H1 (cell line): ENCODE measurements around the gene DCAF17. TPM values are rescaled to one million over a fixed set of nuclear protein-coding genes. Genes with fewer than 3 reads are reported as not detected.

Experiments
- CTCF ChIA-PET: fragments of 300-600 bp; sonication (Branson Sonifier 250); formaldehyde crosslinking; loops from one replicate; lab custom pipeline; 2021; ENCODE audit not compliant: partially characterized antibody; lab: Charles Lee
- POLR2A ChIA-PET: fragments of 300-600 bp; sonication (Branson Sonifier 250); formaldehyde crosslinking; loops from one replicate; lab custom pipeline; 2021; ENCODE audit warnings: inconsistent platforms; ENCODE audit not compliant: partially characterized antibody; lab: Charles Lee
- DNase-seq, 2 experiments: peaks; one replicate each; pipeline versions ENCODE4 v3.0.0 to v3.0.0-alpha.2; 2010 to 2022; ENCODE audit warnings: low spot score in 2 of 2, low read depth in 1 of 2, mixed read lengths in 1 of 2
- FAIRE-seq: peaks from 2 replicates; lab custom pipeline; 2011; peaks lifted over from hg19 to GRCh38; lab: Jason Lieb, UNC
- H2AFZ ChIP-seq: 2 replicates; pipeline ENCODE4 v1.8.1; 2012; ENCODE audit warnings: low read length, inconsistent platforms
- H2AK5ac ChIP-seq: 2 replicates; pipeline ENCODE4 v1.6.1; 2013; ENCODE audit warnings: low read depth, low read length
- H2BK120ac ChIP-seq: replicated peaks from 2 replicates; pipeline ENCODE3; 2013; ENCODE audit warnings: low read depth, low read length, inconsistent platforms
- H2BK12ac ChIP-seq: 2 replicates; pipeline ENCODE4 v1.6.1; 2013; ENCODE audit warnings: low read depth, low read length
- H2BK15ac ChIP-seq: 2 replicates; pipeline ENCODE4 v1.6.1; 2013; ENCODE audit warnings: low read length
- H2BK20ac ChIP-seq: 2 replicates; pipeline ENCODE4 v1.6.1; 2013; ENCODE audit warnings: low read length
- H2BK5ac ChIP-seq: 2 replicates; pipeline ENCODE4 v1.6.1; 2013; ENCODE audit warnings: low read depth, low read length
- H3K14ac ChIP-seq: 2 replicates; pipeline ENCODE4 v1.6.1; 2013; ENCODE audit warnings: inconsistent platforms; ENCODE audit not compliant: insufficient read length
- H3K18ac ChIP-seq: 2 replicates; pipeline ENCODE4 v1.6.1; 2013; ENCODE audit warnings: low read length; ENCODE audit errors: extremely low read depth
- H3K23ac ChIP-seq: 2 replicates; pipeline ENCODE4 v1.6.1; 2013; ENCODE audit warnings: inconsistent platforms; ENCODE audit not compliant: insufficient read length
- H3K23me2 ChIP-seq: 2 replicates; pipeline ENCODE4 v1.6.1; 2013; ENCODE audit warnings: low read depth, low read length
- H3K27ac ChIP-seq: 2 replicates; pipeline ENCODE4 v1.6.1; 2011; ENCODE audit warnings: low read depth, low read length, inconsistent platforms
- H3K27me3 ChIP-seq, 4 experiments: replicated peaks in 1 of 4; 1 replicate in 1 of 4; 2 replicates in 3 of 4; pipeline versions ENCODE4 v1.6.1 to v1.8.1; 2011 to 2013; ENCODE audit warnings: low read length in 3 of 4, mild to moderate bottlenecking in 3 of 4, inconsistent platforms in 2 of 4, mixed read lengths in 2 of 4, moderate library complexity in 1 of 4; ENCODE audit not compliant: control insufficient read depth in 3 of 4, insufficient read depth in 3 of 4; ENCODE audit errors: extremely low read depth in 1 of 4
- H3K36me3 ChIP-seq, 4 experiments: 2 replicates each; pipeline versions ENCODE4 v1.6.1 to v1.8.1; 2011 to 2013; ENCODE audit warnings: mild to moderate bottlenecking in 4 of 4, low read length in 3 of 4, moderate library complexity in 2 of 4, control low read depth in 1 of 4, inconsistent platforms in 1 of 4; ENCODE audit not compliant: insufficient read depth in 4 of 4, control insufficient read depth in 2 of 4
- H3K4ac ChIP-seq: replicated peaks from 2 replicates; pipeline ENCODE3; 2013; ENCODE audit warnings: low read length, low read depth, mixed read lengths, inconsistent platforms; ENCODE audit not compliant: insufficient read length
- H3K4me1 ChIP-seq, 4 experiments: replicated peaks in 1 of 4; 1 replicate in 1 of 4; 2 replicates in 3 of 4; pipeline versions ENCODE4 v1.6.1 to v1.8.1; 2011 to 2013; ENCODE audit warnings: low read length in 3 of 4, inconsistent platforms in 2 of 4, mixed read lengths in 1 of 4; ENCODE audit not compliant: insufficient read depth in 4 of 4, control insufficient read depth in 3 of 4
- H3K4me2 ChIP-seq, 2 experiments: 2 replicates each; pipeline versions ENCODE4 v1.6.1 to v1.8.1; 2011 to 2013; ENCODE audit warnings: low read depth in 2 of 2, low read length in 2 of 2, control low read depth in 1 of 2, inconsistent platforms in 1 of 2, mild to moderate bottlenecking in 1 of 2; ENCODE audit not compliant: insufficient read depth in 1 of 2
- H3K4me3 ChIP-seq, 4 experiments: fragments of 200-600, 300-600 bp in 1 of 4; sonication (generic), shearing (Covaris generic), sonication (Bioruptor Twin) in 1 of 4; 2 replicates each; pipeline versions ENCODE4 v1.5.1 to v1.8.1; 2011 to 2016; ENCODE audit warnings: low read length in 4 of 4, low read depth in 3 of 4, control low read depth in 2 of 4, inconsistent platforms in 2 of 4, mild to moderate bottlenecking in 2 of 4, mixed read lengths in 1 of 4, moderate library complexity in 1 of 4; ENCODE audit not compliant: insufficient read depth in 2 of 4; ENCODE audit errors: extremely low read depth in 1 of 4
- H3K56ac ChIP-seq: replicated peaks from 2 replicates; pipeline ENCODE3; 2013; ENCODE audit warnings: low read depth, mild to moderate bottlenecking, mixed read lengths, low read length, inconsistent platforms; ENCODE audit not compliant: insufficient read length
- H3K79me1 ChIP-seq: 2 replicates; pipeline ENCODE4 v1.6.1; 2013; ENCODE audit warnings: low read depth, low read length, control low read depth
- H3K79me2 ChIP-seq, 2 experiments: 2 replicates each; pipeline versions ENCODE4 v1.6.1 to v1.8.1; 2012 to 2013; ENCODE audit warnings: low read length in 2 of 2, mild to moderate bottlenecking in 2 of 2, inconsistent platforms in 1 of 2; ENCODE audit not compliant: insufficient read depth in 2 of 2, control insufficient read depth in 1 of 2
- H3K9ac ChIP-seq, 4 experiments: replicated peaks in 1 of 4; 1 replicate in 1 of 4; 2 replicates in 3 of 4; pipeline versions ENCODE4 v1.6.1 to v1.8.1; 2011 to 2013; ENCODE audit warnings: low read depth in 3 of 4, low read length in 3 of 4, control low read depth in 2 of 4, mild to moderate bottlenecking in 2 of 4, moderate library complexity in 2 of 4, inconsistent platforms in 1 of 4; ENCODE audit errors: extremely low read depth in 1 of 4
- H3K9me3 ChIP-seq, 2 experiments: 2 replicates each; pipeline versions ENCODE4 v1.6.1 to v1.8.1; 2012 to 2013; ENCODE audit warnings: mild to moderate bottlenecking in 2 of 2, moderate library complexity in 2 of 2, control low read depth in 1 of 2, inconsistent platforms in 1 of 2, low read depth in 1 of 2, low read length in 1 of 2, mixed read lengths in 1 of 2; ENCODE audit not compliant: insufficient read depth in 2 of 2
- H4K20me1 ChIP-seq, 2 experiments: replicated peaks in 1 of 2; 2 replicates each; pipeline versions ENCODE3 to v1.8.1; 2011 to 2013; ENCODE audit warnings: inconsistent platforms in 2 of 2, low read length in 2 of 2, mild to moderate bottlenecking in 1 of 2; ENCODE audit not compliant: insufficient read depth in 2 of 2, control insufficient read depth in 1 of 2
- H4K5ac ChIP-seq: 2 replicates; pipeline ENCODE4 v1.6.1; 2013; ENCODE audit warnings: low read length, low read depth, mixed read lengths, inconsistent platforms; ENCODE audit not compliant: insufficient read length
- H4K8ac ChIP-seq: 2 replicates; pipeline ENCODE4 v1.8.0; 2013; ENCODE audit warnings: mild to moderate bottlenecking, moderate library complexity, low read length, inconsistent platforms; ENCODE audit not compliant: insufficient read depth; ENCODE audit errors: extremely low read depth
- H4K91ac ChIP-seq: replicated peaks from 2 replicates; pipeline ENCODE3; 2013; ENCODE audit warnings: low read length, mixed read lengths, inconsistent platforms; ENCODE audit not compliant: insufficient read length
- CREB1 ChIP-seq: IDR thresholded peaks from 2 replicates; pipeline ENCODE4 v1.6.1; 2012; ENCODE audit warnings: inconsistent platforms
- GABPA ChIP-seq: IDR thresholded peaks from 2 replicates; pipeline ENCODE4 v1.6.1; 2011; ENCODE audit warnings: mild to moderate bottlenecking, low read length, moderate library complexity, borderline replicate concordance; ENCODE audit not compliant: insufficient read depth
- GTF2F1 ChIP-seq: IDR thresholded peaks from 2 replicates; pipeline ENCODE4 v1.6.1; 2012; ENCODE audit warnings: low read depth, low read length, improper control_type of control experiment, borderline replicate concordance
- POLR2AphosphoS5 ChIP-seq: IDR thresholded peaks from 2 replicates; pipeline ENCODE4 v1.6.1; 2011; ENCODE audit warnings: low read depth, low read length
- RAD21 ChIP-seq, 2 experiments: IDR thresholded peaks in 1 of 2; conservative IDR thresholded peaks in 1 of 2; 2 replicates each; pipeline ENCODE4 v1.6.1; 2011; ENCODE audit warnings: low read depth in 2 of 2, low read length in 2 of 2, improper control_type of control experiment in 1 of 2, inconsistent platforms in 1 of 2, mild to moderate bottlenecking in 1 of 2, moderate library complexity in 1 of 2
- RFX5 ChIP-seq: IDR thresholded peaks from 2 replicates; pipeline ENCODE4 v1.6.1; 2011; ENCODE audit warnings: low read depth, low read length, improper control_type of control experiment, borderline replicate concordance
- TCF12 ChIP-seq: IDR thresholded peaks from 2 replicates; pipeline ENCODE4 v1.6.1; 2011; ENCODE audit warnings: low read depth, mild to moderate bottlenecking, low read length
- WGBS, 2 experiments: shearing (Covaris generic) in 1 of 2; methylation state at CpG; one replicate each; pipeline versions ENCODE4 v1.1.6 to v1.1.7; 2013 to 2015; ENCODE audit warnings: low lambda C conversion rate in 2 of 2, mixed read lengths in 2 of 2, inconsistent platforms in 1 of 2, low coverage in 1 of 2, missing lambda C conversion rate in 1 of 2; ENCODE audit not compliant: insufficient replicate concordance in 2 of 2, insufficient coverage in 1 of 2, insufficient read length in 1 of 2; ENCODE audit errors: extremely low coverage in 1 of 2, missing lambda C conversion rate in 1 of 2; 5-methylcytosine and 5-hydroxymethylcytosine counted together
- polyA plus RNA-seq, 7 experiments: library from polyadenylated mRNA; depleted of rRNA in 3 of 7; stranded (reverse) in 5 of 7; unstranded in 2 of 7; fragments of >200 nt in 5 of 7; fragments of 200-250 nt in 2 of 7; gene quantifications; 1 replicate in 5 of 7; 2 replicates in 1 of 7; 4 replicates in 1 of 7; pipeline versions ENCODE4 v1.2.1 to v1.2.3, GENCODE V29; 2011 to 2013; ENCODE audit warnings: missing spikeins in 2 of 7, mixed read lengths in 2 of 7
- total RNA-seq: library from RNA; stranded (reverse); fragmentation: NEBNext Ultra II Directional; extraction: Animal tissue kit (Norgen Biotek cat#: 25700); gene quantifications from 2 replicates; pipeline ENCODE4 v1.2.1, GENCODE V29; 2021
- TF ChIP-seq, protein P1 (sequence below): IDR thresholded peaks from 2 replicates; pipeline ENCODE4 v1.6.1; 2012; ENCODE audit warnings: inconsistent platforms
- TF ChIP-seq, protein P2 (sequence below): IDR thresholded peaks from 2 replicates; pipeline ENCODE4 v1.6.1; 2011; ENCODE audit warnings: low read length, improper control_type of control experiment

DCAF17 gene
- total and polyA plus RNA-seq, 2 of the 8 experiments (the other 6 are each of a cell fraction or from before 2014, with no cell fraction given) = 10.7 to 30.0 TPM

GRCh38 chr2:171529914-171530313 lies 95.9 kb downstream of the DCAF17 start:
- DNase-seq (peak in 1 of 2 experiments; percentile 62), FAIRE-seq (no peak)
- ChIA-PET POLR2A (interaction anchor here (0.7 kb wide), 1 partner anchor 60 kb away, joined by 3 read pairs; no protein-coding TSS in a partner anchor), CTCF (interaction anchor here (0.7 to 4.5 kb wide), 14 partner anchors 8 to 557 kb away, joined by 3 to 32 read pairs (median 4); partner anchors contain the start of gene CYBRD1)
- Histone ChIP-seq H2BK15ac (no peak overlapping the region), H3K79me1 (no peaks in the 10 kb centered on the region), H2BK12ac (no peak overlapping the region), H2AFZ (no peak overlapping the region), H3K27ac (no peak overlapping the region), H3K56ac (no peak overlapping the region), H3K4me3 (no peak overlapping the region), H4K91ac (no peak overlapping the region), H3K4ac (no peak overlapping the region), H3K23me2 (no peaks in the 10 kb centered on the region), H3K36me3 (no peaks in the 10 kb centered on the region), H3K4me1 (no peaks in the 10 kb centered on the region), H2BK20ac (no peak overlapping the region), H3K9ac (no peak overlapping the region), H3K4me2 (no peak overlapping the region), H3K14ac (no peak overlapping the region), H4K8ac (no peak overlapping the region), H3K9me3 (peaks cover 3 to 6% of the 10 kb centered on the region in 2 experiments; a peak in 3 of 4 replicates), H3K18ac (no peak overlapping the region), H2BK120ac (no peak overlapping the region), H3K27me3 (no peaks in the 10 kb centered on the region), H2BK5ac (no peak overlapping the region), H3K79me2 (peaks cover 0 to 40% of the 10 kb centered on the region in 2 experiments; a peak in 2 of 4 replicates), H4K5ac (no peak overlapping the region), H4K20me1 (peaks cover 0 to 2% of the 10 kb centered on the region in 2 experiments), H3K23ac (no peak overlapping the region), H2AK5ac (no peak overlapping the region)
- WGBS, 2 experiments = 72% methylated on average over 1 of the region's 1 CpG; no CpG with 5 or more reads in 1 of the 2 experiments
- TF ChIP-seq TCF12 (no peak), GTF2F1 (no peak), POLR2AphosphoS5 (no peak), GABPA (no peak), CREB1 (no peak), RAD21 (IDR thresholded peaks at IDR 0.05 in 1 of 2, conservative IDR thresholded peaks at IDR 0.05 in 1 of 2; ENCODE audit: low read depth in 2 of 2, low read length in 2 of 2) (peak; percentile 25 to 33; a peak in 3 of 4 replicates), RFX5 (no peak)
- TF ChIP-seq, protein P1, sequence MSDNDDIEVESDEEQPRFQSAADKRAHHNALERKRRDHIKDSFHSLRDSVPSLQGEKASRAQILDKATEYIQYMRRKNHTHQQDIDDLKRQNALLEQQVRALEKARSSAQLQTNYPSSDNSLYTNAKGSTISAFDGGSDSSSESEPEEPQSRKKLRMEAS = no peak
- TF ChIP-seq, protein P2, sequence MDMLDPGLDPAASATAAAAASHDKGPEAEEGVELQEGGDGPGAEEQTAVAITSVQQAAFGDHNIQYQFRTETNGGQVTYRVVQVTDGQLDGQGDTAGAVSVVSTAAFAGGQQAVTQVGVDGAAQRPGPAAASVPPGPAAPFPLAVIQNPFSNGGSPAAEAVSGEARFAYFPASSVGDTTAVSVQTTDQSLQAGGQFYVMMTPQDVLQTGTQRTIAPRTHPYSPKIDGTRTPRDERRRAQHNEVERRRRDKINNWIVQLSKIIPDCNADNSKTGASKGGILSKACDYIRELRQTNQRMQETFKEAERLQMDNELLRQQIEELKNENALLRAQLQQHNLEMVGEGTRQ = no peak
